GM12878 (cell line): ENCODE results near the gene TOX2. TPM values are rescaled to one million over a fixed set of nuclear protein-coding genes. Genes with fewer than 3 reads are reported as not detected.

Source experiments
- ATAC-seq: fragments of 200-7000 bp; cut with Tn5 transposase; 3 replicates; pipeline ENCODE4 v1.9.1; 2020; ENCODE audit warnings: mild to moderate bottlenecking, moderate library complexity
- BruUV-seq: library from RNA; stranded (reverse); fragments of 400-500 nt; replicated peaks from 2 replicates; lab custom pipeline; 2021; lab: Mats Ljungman, UMichigan
- CTCF ChIA-PET: fragments of 300-600 bp; sonication (Branson Sonifier 250); formaldehyde crosslinking; extraction: SDS; loops from one replicate; lab custom pipeline; 2021; ENCODE audit warnings: inconsistent platforms; lab: Yijun Ruan, JAX
- POLR2A ChIA-PET: fragments of 350-600 bp; formaldehyde crosslinking; extraction: SDS; loops from one replicate; lab custom pipeline; 2021; ENCODE audit warnings: inconsistent platforms; lab: Charles Lee
- RAD21 ChIA-PET: fragments of 300-600 bp; sonication (Branson Sonifier 250); formaldehyde crosslinking; loops from one replicate; lab custom pipeline; 2023; ENCODE audit warnings: antibody characterized with exemption; ENCODE audit not compliant: unreplicated experiment; lab: Charles Lee
- SMC1A ChIA-PET: fragments of 300-600 bp; sonication (Branson Sonifier 250); formaldehyde crosslinking; loops from one replicate; lab custom pipeline; 2023; ENCODE audit not compliant: unreplicated experiment, uncharacterized antibody; lab: Charles Lee
- DNase-seq: peaks from one replicate; pipeline ENCODE4 v3.0.0-alpha.2; 2011; ENCODE audit warnings: low read depth, low spot score
- FAIRE-seq: peaks from 3 replicates; lab custom pipeline; 2011; peaks lifted over from hg19 to GRCh38; lab: Jason Lieb, UNC
- H2AFZ ChIP-seq: 2 replicates; pipeline ENCODE4 v1.6.0; 2011; ENCODE audit warnings: low read depth, low read length, control low read depth; ENCODE audit not compliant: control insufficient read depth
- H3K27ac ChIP-seq: 2 replicates; pipeline ENCODE4 v1.5.1; 2011; ENCODE audit warnings: control low read depth; ENCODE audit not compliant: control insufficient read depth, insufficient read depth
- H3K27me3 ChIP-seq, 2 experiments: replicated peaks in 1 of 2; 2 replicates each; pipeline versions ENCODE4 v1.6.0 to v1.6.1; 2011; ENCODE audit warnings: low read length in 1 of 2; ENCODE audit not compliant: control insufficient read depth in 2 of 2, insufficient read depth in 2 of 2
- H3K36me3 ChIP-seq, 2 experiments: 2 replicates each; pipeline ENCODE4 v1.5.1; 2011; ENCODE audit warnings: low read length in 1 of 2; ENCODE audit not compliant: control insufficient read depth in 2 of 2, insufficient read depth in 2 of 2
- H3K4me1 ChIP-seq: 2 replicates; pipeline ENCODE4 v1.6.1; 2011; ENCODE audit warnings: mild to moderate bottlenecking, low read length, moderate library complexity, mixed read lengths; ENCODE audit not compliant: control insufficient read depth, insufficient read depth
- H3K4me2 ChIP-seq: 2 replicates; pipeline ENCODE4 v1.6.0; 2011; ENCODE audit warnings: control low read depth; ENCODE audit not compliant: control insufficient read depth, insufficient read depth
- H3K4me3 ChIP-seq: fragments of 200-600 bp; sonication (generic); 2 replicates; pipeline ENCODE4 v1.5.1; 2016
- H3K79me2 ChIP-seq: 2 replicates; pipeline ENCODE4 v1.6.0; 2011; ENCODE audit warnings: low read length; ENCODE audit not compliant: control insufficient read depth, insufficient read depth
- H3K9ac ChIP-seq: 2 replicates; pipeline ENCODE4 v1.8.0; 2011; ENCODE audit warnings: low read length, control low read depth, mixed read lengths; ENCODE audit not compliant: control insufficient read depth, insufficient read depth
- H3K9me3 ChIP-seq: replicated peaks from 3 replicates; pipeline ENCODE4 v1.5.1; 2011; ENCODE audit warnings: mild to moderate bottlenecking, low read length; ENCODE audit not compliant: control insufficient read depth, insufficient read depth
- H4K20me1 ChIP-seq: 2 replicates; pipeline ENCODE4 v1.6.0; 2011; ENCODE audit not compliant: control insufficient read depth, insufficient read depth
- BCL11A ChIP-seq: IDR thresholded peaks from 2 replicates; pipeline ENCODE4 v1.6.1; 2011; ENCODE audit warnings: low read depth, low read length
- BMI1 ChIP-seq: fragments of 450-650 bp; IDR thresholded peaks from 2 replicates; pipeline ENCODE4 v1.6.1; 2016; ENCODE audit warnings: mild to moderate bottlenecking, moderate library complexity, borderline replicate concordance
- GABPA ChIP-seq: IDR thresholded peaks from 2 replicates; pipeline ENCODE4 v1.6.1; 2014; ENCODE audit warnings: antibody characterized with exemption, low read depth, mild to moderate bottlenecking, inconsistent platforms
- RCOR1 ChIP-seq: conservative IDR thresholded peaks from 2 replicates; pipeline ENCODE4 v1.6.1; 2012; ENCODE audit warnings: low read depth, low read length, improper control_type of control experiment
- RFX5 ChIP-seq: IDR thresholded peaks from 2 replicates; pipeline ENCODE4 v1.6.1; 2011; ENCODE audit warnings: low read depth, low read length, improper control_type of control experiment
- WGBS: methylation state at CpG from one replicate; pipeline ENCODE4 v1.1.6; 2016; ENCODE audit warnings: low lambda C conversion rate; ENCODE audit not compliant: insufficient replicate concordance, insufficient coverage; ENCODE audit errors: missing lambda C conversion rate; 5-methylcytosine and 5-hydroxymethylcytosine counted together
- in situ Hi-C: fragments of 300-500 bp; cut with MboI; formaldehyde crosslinking; loops from 9 replicates; pipeline ENCODE4 v1.14.3; 2018; ENCODE audit warnings: mixed read lengths
- intact Hi-C: fragments of 100-400 bp; cut with micrococcal nuclease; formaldehyde crosslinking; loops from one replicate; pipeline ENCODE4 v1.14.2; 2022; ENCODE audit not compliant: unreplicated experiment
- polyA plus RNA-seq, 11 experiments: library from polyadenylated mRNA; depleted of rRNA in 4 of 11; unstranded in 6 of 11; stranded (reverse) in 5 of 11; fragments of >200 nt; fragmentation: Nextera tagmentation in 4 of 11; fragmentation: Illumina TruSeq in 1 of 11; extraction: Ambion mirVana in 4 of 11; extraction: Trizol in 1 of 11; gene quantifications; 1 replicate in 1 of 11; 2 replicates in 10 of 11; pipeline versions ENCODE4 v1.2.1 to v1.2.3, GENCODE V29; 2011 to 2016; ENCODE audit warnings: inconsistent platforms in 2 of 11, missing spikeins in 2 of 11, low read depth in 1 of 11
- total RNA-seq, 4 experiments: library from RNA; depleted of rRNA in 3 of 4; stranded (reverse); fragments of >200 nt in 3 of 4; fragmentation: Illumina TruSeq in 1 of 4; extraction: Trizol in 1 of 4; gene quantifications; 2 replicates each; pipeline versions ENCODE4 v1.2.1 to v1.2.3, GENCODE V29; 2013 to 2021
- TF ChIP-seq, protein P1 (sequence below): fragments of 450-650 bp; IDR thresholded peaks from 2 replicates; pipeline ENCODE4 v1.6.1; 2017; ENCODE audit warnings: mild to moderate bottlenecking, moderate library complexity
- TF ChIP-seq, protein P2 (sequence below): fragments of 450-650 bp; IDR thresholded peaks from 2 replicates; pipeline ENCODE4 v1.6.1; 2016; ENCODE audit warnings: mild to moderate bottlenecking, moderate library complexity, borderline replicate concordance
- TF ChIP-seq, protein P3 (sequence below): IDR thresholded peaks from 2 replicates; pipeline ENCODE4 v1.6.1; 2011; ENCODE audit warnings: low read depth, mild to moderate bottlenecking, low read length, moderate library complexity, borderline replicate concordance; ENCODE audit errors: extremely low read depth

The TOX2 gene
- total and polyA plus RNA-seq, 10 of the 15 experiments (the other 5 are each of a cell fraction or from before 2014, with no cell fraction given), result 2.6 to 40.5 (median 7.9) TPM

- Histone ChIP-seq H3K4me3 (no peak overlapping the region), H3K36me3 (no peaks in the 10 kb centered on the region; a peak in 1 of 4 replicates), H3K27ac (no peak overlapping the region), H3K9ac (no peak overlapping the region), H3K9me3 (no peaks in the 10 kb centered on the region), H3K4me1 (peaks cover 5% of the 10 kb centered on the region; the same call in 1 of the 2 replicates), H3K27me3 (no peaks in the 10 kb centered on the region), H3K4me2 (no peak overlapping the region), H4K20me1 (no peaks in the 10 kb centered on the region), H3K79me2 (no peaks in the 10 kb centered on the region), H2AFZ (no peak overlapping the region)
- WGBS, result 84% methylated on average over 11 of the region's 11 CpGs
- DNase-seq, result no peak
- no peak for ATAC-seq
- FAIRE-seq, result no peak
- BruUV-seq, result no TSS peak
- intact Hi-C loops, result no loop called here
- ChIA-PET POLR2A (interaction anchor here (1.3 to 1.4 kb wide), 2 partner anchors 10 to 16 kb away, joined by 3 read pairs; no protein-coding TSS in a partner anchor), RAD21 (interaction anchor here (1.4 kb wide), 1 partner anchor 10 kb away, joined by 3 read pairs; no protein-coding TSS in a partner anchor), SMC1A (interaction anchor here (1.3 to 2.8 kb wide), 4 partner anchors 9 to 266 kb away, joined by 4 to 8 read pairs (median 6); no protein-coding TSS in a partner anchor), CTCF (no interaction called here)
- TF ChIP-seq RCOR1, result no peak
- TF ChIP-seq RFX5, result no peak
- TF ChIP-seq, protein P1, sequence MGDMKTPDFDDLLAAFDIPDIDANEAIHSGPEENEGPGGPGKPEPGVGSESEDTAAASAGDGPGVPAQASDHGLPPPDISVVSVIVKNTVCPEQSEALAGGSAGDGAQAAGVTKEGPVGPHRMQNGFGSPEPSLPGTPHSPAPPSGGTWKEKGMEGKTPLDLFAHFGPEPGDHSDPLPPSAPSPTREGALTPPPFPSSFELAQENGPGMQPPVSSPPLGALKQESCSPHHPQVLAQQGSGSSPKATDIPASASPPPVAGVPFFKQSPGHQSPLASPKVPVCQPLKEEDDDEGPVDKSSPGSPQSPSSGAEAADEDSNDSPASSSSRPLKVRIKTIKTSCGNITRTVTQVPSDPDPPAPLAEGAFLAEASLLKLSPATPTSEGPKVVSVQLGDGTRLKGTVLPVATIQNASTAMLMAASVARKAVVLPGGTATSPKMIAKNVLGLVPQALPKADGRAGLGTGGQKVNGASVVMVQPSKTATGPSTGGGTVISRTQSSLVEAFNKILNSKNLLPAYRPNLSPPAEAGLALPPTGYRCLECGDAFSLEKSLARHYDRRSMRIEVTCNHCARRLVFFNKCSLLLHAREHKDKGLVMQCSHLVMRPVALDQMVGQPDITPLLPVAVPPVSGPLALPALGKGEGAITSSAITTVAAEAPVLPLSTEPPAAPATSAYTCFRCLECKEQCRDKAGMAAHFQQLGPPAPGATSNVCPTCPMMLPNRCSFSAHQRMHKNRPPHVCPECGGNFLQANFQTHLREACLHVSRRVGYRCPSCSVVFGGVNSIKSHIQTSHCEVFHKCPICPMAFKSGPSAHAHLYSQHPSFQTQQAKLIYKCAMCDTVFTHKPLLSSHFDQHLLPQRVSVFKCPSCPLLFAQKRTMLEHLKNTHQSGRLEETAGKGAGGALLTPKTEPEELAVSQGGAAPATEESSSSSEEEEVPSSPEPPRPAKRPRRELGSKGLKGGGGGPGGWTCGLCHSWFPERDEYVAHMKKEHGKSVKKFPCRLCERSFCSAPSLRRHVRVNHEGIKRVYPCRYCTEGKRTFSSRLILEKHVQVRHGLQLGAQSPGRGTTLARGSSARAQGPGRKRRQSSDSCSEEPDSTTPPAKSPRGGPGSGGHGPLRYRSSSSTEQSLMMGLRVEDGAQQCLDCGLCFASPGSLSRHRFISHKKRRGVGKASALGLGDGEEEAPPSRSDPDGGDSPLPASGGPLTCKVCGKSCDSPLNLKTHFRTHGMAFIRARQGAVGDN, result no peak
- TF ChIP-seq, protein P2, sequence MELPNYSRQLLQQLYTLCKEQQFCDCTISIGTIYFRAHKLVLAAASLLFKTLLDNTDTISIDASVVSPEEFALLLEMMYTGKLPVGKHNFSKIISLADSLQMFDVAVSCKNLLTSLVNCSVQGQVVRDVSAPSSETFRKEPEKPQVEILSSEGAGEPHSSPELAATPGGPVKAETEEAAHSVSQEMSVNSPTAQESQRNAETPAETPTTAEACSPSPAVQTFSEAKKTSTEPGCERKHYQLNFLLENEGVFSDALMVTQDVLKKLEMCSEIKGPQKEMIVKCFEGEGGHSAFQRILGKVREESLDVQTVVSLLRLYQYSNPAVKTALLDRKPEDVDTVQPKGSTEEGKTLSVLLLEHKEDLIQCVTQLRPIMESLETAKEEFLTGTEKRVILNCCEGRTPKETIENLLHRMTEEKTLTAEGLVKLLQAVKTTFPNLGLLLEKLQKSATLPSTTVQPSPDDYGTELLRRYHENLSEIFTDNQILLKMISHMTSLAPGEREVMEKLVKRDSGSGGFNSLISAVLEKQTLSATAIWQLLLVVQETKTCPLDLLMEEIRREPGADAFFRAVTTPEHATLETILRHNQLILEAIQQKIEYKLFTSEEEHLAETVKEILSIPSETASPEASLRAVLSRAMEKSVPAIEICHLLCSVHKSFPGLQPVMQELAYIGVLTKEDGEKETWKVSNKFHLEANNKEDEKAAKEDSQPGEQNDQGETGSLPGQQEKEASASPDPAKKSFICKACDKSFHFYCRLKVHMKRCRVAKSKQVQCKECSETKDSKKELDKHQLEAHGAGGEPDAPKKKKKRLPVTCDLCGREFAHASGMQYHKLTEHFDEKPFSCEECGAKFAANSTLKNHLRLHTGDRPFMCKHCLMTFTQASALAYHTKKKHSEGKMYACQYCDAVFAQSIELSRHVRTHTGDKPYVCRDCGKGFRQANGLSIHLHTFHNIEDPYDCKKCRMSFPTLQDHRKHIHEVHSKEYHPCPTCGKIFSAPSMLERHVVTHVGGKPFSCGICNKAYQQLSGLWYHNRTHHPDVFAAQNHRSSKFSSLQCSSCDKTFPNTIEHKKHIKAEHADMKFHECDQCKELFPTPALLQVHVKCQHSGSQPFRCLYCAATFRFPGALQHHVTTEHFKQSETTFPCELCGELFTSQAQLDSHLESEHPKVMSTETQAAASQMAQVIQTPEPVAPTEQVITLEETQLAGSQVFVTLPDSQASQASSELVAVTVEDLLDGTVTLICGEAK, result no peak
- TF ChIP-seq, protein P3, sequence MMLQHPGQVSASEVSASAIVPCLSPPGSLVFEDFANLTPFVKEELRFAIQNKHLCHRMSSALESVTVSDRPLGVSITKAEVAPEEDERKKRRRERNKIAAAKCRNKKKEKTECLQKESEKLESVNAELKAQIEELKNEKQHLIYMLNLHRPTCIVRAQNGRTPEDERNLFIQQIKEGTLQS, result no peak
- no peak for TF ChIP-seq GABPA
- no peak for TF ChIP-seq BMI1
- TF ChIP-seq BCL11A, result no peak
- in situ Hi-C loops, result no loop called here
These were observed 102.6 kb downstream of the TOX2 start for GRCh38 chr20:44017211-44017610.
